ENCODE data around the gene PRICKLE2. TPM values are rescaled to one million over a fixed set of nuclear protein-coding genes. Genes with fewer than 3 reads are reported as not detected.

The PRICKLE2 gene
- total and polyA plus RNA-seq, 2 experiments from 2014 or later: 8.5 to 30.3 TPM

DNA sequence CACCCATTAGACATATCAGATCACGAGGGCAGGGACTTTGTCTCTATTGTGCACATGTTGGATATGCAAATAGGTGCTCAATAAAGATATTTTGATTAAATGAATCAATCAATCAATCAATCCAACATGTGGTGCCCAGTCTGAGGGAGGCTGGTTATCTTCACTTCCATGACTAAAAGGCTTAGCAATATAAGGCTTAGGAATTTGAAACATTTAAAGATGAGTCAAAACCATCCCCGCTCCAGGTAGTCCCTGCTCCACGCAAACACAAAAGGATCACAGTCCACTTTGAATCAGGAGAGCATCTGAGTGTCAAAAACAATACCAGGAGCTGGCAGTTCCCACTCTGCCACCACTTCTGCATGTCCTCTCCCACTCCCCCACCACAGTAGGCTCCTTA is 25.8 kb upstream of the PRICKLE2 start:
- H3K36me3 ChIP-seq (replicated peaks; ENCODE audit: insufficient read depth, low read depth): no peaks in the 10 kb centered on the region
- H3K4me2 ChIP-seq: no peak overlapping the region
- WGBS (ENCODE audit: low lambda C conversion rate, missing lambda C conversion rate): 83% methylated on average over 3 of the region's 3 CpGs
- no peaks in the 10 kb centered on the region for H3K9me3 ChIP-seq (ENCODE audit: low read depth)
- H3K27me3 ChIP-seq: no peaks in the 10 kb centered on the region
- no peak overlapping the region for H3K4me3 ChIP-seq
- DNase-seq (ENCODE audit: low spot score): no peak
- H3K9me2 ChIP-seq (replicated peaks; ENCODE audit: insufficient read depth): no peaks in the 10 kb centered on the region
- no peaks in the 10 kb centered on the region for H4K20me1 ChIP-seq (ENCODE audit: insufficient read depth, poor library complexity, severe bottlenecking)
- H3K79me2 ChIP-seq: peaks cover 65% of the 10 kb centered on the region
- H3K4me1 ChIP-seq (ENCODE audit: insufficient read depth): peaks cover 15% of the 10 kb centered on the region
- no peak overlapping the region for H2AFZ ChIP-seq
- no peak overlapping the region for H3K27ac ChIP-seq
- TF ChIP-seq, protein P1, sequence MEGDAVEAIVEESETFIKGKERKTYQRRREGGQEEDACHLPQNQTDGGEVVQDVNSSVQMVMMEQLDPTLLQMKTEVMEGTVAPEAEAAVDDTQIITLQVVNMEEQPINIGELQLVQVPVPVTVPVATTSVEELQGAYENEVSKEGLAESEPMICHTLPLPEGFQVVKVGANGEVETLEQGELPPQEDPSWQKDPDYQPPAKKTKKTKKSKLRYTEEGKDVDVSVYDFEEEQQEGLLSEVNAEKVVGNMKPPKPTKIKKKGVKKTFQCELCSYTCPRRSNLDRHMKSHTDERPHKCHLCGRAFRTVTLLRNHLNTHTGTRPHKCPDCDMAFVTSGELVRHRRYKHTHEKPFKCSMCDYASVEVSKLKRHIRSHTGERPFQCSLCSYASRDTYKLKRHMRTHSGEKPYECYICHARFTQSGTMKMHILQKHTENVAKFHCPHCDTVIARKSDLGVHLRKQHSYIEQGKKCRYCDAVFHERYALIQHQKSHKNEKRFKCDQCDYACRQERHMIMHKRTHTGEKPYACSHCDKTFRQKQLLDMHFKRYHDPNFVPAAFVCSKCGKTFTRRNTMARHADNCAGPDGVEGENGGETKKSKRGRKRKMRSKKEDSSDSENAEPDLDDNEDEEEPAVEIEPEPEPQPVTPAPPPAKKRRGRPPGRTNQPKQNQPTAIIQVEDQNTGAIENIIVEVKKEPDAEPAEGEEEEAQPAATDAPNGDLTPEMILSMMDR (IDR thresholded peaks at IDR 0.05; ENCODE audit: poor library complexity): no peak
- TF ChIP-seq EZH2 (IDR thresholded peaks at IDR 0.05; ENCODE audit: borderline replicate concordance) (no peak), EZH2phosphoT487 (IDR thresholded peaks at IDR 0.05; ENCODE audit: low read depth, severe bottlenecking, unreplicated experiment) (no peak)

DNA sequence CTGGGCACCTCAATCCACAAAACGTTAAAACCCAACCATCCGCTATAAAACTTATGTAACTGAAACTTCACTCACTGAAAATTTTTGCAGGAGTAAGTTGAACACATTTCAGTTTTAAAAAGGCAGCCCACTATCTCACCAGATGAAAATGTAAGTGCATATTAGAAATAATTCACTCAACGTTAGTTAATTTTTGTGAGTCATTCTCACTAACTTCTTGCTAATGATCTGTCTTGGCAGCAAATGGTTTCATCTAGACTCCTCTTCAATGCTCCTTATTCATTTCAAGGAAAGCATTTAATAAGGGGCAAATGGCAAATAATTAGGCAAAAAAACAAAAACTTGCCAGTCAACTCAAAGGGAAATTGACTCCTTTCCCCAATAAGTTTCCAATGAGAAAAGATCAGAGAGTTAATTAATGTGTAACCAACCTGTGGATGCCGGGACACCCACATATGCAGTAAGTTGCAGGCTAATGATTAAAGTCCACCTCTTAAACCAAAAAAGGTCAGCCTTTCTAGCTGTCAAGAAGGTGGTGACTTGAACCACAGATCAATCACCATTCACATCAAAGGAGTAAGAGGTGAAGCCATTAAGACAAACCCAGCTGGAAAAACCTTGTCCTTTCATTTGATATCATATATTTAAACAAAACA is 22.9 kb upstream of the PRICKLE2 start:
- no peak overlapping the region for H2AFZ ChIP-seq
- no peaks in the 10 kb centered on the region for H3K27me3 ChIP-seq
- H3K4me1 ChIP-seq (ENCODE audit: insufficient read depth): peaks cover 6% of the 10 kb centered on the region
- H3K9me3 ChIP-seq (ENCODE audit: low read depth): no peaks in the 10 kb centered on the region
- no peak for DNase-seq (ENCODE audit: low spot score)
- no peaks in the 10 kb centered on the region for H4K20me1 ChIP-seq (ENCODE audit: insufficient read depth, poor library complexity, severe bottlenecking)
- H3K36me3 ChIP-seq (replicated peaks; ENCODE audit: insufficient read depth, low read depth): no peaks in the 10 kb centered on the region
- H3K4me3 ChIP-seq: no peak overlapping the region
- WGBS (ENCODE audit: low lambda C conversion rate, missing lambda C conversion rate): 64% methylated on average over 4 of the region's 4 CpGs
- H3K4me2 ChIP-seq: peak overlapping the region; percentile 58
- H3K9me2 ChIP-seq (replicated peaks; ENCODE audit: insufficient read depth): no peaks in the 10 kb centered on the region
- H3K79me2 ChIP-seq: peaks cover 63% of the 10 kb centered on the region
- no peak for TF ChIP-seq EZH2 (IDR thresholded peaks at IDR 0.05; ENCODE audit: borderline replicate concordance)
- TF ChIP-seq, protein P1 (IDR thresholded peaks at IDR 0.05; ENCODE audit: poor library complexity): no peak
- TF ChIP-seq EZH2phosphoT487 (IDR thresholded peaks at IDR 0.05; ENCODE audit: low read depth, severe bottlenecking, unreplicated experiment): no peak
- peak overlapping the region; percentile 21 for H3K27ac ChIP-seq

DNA sequence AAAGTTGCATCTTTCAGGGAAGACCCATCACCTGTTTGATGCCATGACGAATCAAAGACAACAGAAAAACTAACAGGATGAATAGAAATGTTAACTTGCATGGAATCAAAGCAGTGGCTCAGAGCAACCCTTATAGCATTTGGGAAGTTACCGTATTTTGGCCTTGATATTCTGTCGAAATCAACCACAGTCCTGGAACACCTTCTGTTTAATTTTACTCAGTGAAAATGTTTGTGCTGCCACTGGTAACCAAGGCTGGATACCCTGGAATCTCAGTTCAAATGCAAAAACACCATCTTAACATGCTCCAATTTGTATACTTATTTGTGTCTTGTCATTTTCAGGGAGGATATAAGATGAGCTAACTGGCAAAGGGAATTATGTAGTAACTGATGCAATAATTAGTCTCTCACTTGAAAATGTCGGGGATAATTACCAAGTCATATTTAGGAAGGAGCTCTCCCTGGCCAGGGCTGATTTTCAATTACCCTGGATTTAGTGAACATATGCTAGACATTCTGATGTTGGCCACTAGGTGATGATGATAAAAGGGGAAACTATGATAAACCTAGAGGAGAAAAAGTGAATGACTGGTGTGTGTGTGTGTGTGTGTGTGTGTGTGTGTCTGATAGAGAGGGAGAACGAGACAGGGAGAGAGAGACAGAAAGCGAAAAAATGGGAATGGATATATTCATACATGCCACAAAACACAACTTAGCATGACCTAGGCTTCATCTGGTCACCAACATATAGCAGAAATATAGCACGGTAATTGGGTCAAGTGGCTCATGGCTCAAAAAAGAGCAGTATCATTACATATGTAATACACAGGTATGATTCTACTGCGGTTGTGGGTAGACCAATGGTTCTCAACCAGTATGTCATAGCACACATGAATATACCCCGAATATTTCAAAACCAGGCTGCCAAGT is 19.0 kb upstream of the PRICKLE2 start:
- no peaks in the 10 kb centered on the region for H3K9me3 ChIP-seq (ENCODE audit: low read depth)
- H3K36me3 ChIP-seq (replicated peaks; ENCODE audit: insufficient read depth, low read depth): no peaks in the 10 kb centered on the region
- H3K4me3 ChIP-seq: no peak overlapping the region
- DNase-seq (ENCODE audit: low spot score): no peak
- no peaks in the 10 kb centered on the region for H4K20me1 ChIP-seq (ENCODE audit: insufficient read depth, poor library complexity, severe bottlenecking)
- 80% methylated on average over 9 of the region's 9 CpGs for WGBS (ENCODE audit: low lambda C conversion rate, missing lambda C conversion rate)
- H3K9me2 ChIP-seq (replicated peaks; ENCODE audit: insufficient read depth): no peaks in the 10 kb centered on the region
- H3K27me3 ChIP-seq: no peaks in the 10 kb centered on the region
- no peak overlapping the region for H3K4me2 ChIP-seq
- no peak for TF ChIP-seq EZH2phosphoT487 (IDR thresholded peaks at IDR 0.05; ENCODE audit: low read depth, severe bottlenecking, unreplicated experiment)
- TF ChIP-seq, protein P1 (IDR thresholded peaks at IDR 0.05; ENCODE audit: poor library complexity): no peak
- TF ChIP-seq EZH2 (IDR thresholded peaks at IDR 0.05; ENCODE audit: borderline replicate concordance): no peak
- H3K4me1 ChIP-seq (ENCODE audit: insufficient read depth): peaks cover 15% of the 10 kb centered on the region
- H3K79me2 ChIP-seq: peaks cover 48% of the 10 kb centered on the region
- H2AFZ ChIP-seq: no peak overlapping the region
- no peak overlapping the region for H3K27ac ChIP-seq

Data from hepatocyte (in vitro differentiated cells).